Activated gamma-delta T cell treated with anti-CD3 and anti-CD28 coated beads, Interleukin-2, amount 50 U/mL, for 16 hours (primary cell): Measurements from ENCODE around the gene A1BG.

Experiments
- DNase-seq: peaks from one replicate; pipeline ENCODE4 v3.0.0-alpha.2; 2020; ENCODE audit warnings: low read depth

The A1BG gene, protein sequence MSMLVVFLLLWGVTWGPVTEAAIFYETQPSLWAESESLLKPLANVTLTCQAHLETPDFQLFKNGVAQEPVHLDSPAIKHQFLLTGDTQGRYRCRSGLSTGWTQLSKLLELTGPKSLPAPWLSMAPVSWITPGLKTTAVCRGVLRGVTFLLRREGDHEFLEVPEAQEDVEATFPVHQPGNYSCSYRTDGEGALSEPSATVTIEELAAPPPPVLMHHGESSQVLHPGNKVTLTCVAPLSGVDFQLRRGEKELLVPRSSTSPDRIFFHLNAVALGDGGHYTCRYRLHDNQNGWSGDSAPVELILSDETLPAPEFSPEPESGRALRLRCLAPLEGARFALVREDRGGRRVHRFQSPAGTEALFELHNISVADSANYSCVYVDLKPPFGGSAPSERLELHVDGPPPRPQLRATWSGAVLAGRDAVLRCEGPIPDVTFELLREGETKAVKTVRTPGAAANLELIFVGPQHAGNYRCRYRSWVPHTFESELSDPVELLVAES

DNA sequence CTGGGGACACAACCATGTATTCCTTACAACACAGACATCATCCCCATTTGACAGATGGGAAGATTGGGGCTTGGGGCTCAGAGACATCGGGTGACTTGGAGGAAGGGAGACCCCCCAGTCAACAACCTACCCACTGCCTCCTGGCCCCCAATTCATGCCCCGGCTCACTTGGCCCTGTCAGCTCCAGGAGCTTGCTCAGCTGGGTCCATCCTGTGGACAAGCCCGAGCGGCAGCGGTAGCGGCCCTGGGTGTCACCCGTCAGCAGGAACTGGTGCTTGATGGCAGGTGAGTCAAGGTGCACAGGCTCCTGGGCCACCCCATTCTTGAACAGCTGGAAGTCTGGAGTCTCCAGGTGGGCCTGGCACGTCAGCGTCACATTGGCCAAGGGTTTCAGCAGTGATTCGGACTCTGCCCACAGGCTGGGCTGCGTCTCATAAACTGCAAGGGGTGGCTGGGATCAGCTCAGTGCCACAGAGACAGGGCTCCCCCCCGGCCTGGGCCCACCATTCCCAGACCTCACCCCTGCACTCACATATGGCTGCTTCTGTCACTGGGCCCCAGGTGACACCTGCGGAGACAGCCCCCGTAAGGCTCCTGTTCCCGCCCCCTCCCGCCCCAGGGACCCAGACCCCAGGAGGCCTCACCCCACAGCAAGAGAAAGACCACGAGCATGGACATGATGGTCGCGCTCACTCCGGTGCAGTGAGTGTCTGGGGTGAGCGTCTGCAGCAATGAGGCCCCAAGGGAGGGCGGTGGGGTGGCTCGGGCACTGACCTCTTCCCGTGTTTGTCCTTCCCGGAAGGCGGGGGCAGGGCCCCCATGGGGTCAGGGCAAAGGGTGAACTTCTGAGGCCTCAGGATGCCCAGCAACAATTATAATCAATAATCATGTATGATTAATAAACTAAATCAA lies at the start of gene A1BG:
Gene A1BG, minus strand, starts transcription at position 733 of the 912 bp plus-strand sequence. Its CDS starts 55 bp downstream, at position 678.
- no peak for DNase-seq

DNA sequence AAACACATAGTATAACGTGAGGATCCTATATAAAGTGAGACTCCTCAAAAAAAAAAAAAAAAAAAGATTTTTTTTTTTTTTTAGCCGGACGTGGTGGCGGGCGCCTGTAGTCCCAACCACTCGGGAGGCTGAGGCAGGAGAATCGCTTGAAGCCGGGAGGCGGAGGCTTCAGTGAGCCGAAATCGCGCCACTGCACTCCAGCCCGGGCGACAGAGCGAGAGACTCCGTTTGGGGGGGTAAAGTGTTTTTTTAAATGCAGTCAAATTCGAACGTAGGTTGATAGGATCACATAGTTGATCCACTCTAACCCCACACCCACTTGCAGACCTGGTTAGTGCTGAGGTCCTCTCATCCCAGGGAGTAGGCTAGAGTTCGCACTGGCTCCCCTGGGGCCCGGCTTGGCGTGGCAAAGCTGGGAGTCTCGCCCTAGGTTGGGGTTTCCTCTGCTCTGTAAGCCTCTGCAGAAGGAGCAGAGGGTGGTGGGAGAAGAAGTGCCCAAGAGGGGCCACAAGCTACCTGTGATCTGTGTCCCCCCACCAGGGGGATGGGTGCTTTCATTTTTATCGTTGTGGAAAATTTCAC lies 48.6 kb upstream of the A1BG start:
- DNase-seq = no peak

DNA sequence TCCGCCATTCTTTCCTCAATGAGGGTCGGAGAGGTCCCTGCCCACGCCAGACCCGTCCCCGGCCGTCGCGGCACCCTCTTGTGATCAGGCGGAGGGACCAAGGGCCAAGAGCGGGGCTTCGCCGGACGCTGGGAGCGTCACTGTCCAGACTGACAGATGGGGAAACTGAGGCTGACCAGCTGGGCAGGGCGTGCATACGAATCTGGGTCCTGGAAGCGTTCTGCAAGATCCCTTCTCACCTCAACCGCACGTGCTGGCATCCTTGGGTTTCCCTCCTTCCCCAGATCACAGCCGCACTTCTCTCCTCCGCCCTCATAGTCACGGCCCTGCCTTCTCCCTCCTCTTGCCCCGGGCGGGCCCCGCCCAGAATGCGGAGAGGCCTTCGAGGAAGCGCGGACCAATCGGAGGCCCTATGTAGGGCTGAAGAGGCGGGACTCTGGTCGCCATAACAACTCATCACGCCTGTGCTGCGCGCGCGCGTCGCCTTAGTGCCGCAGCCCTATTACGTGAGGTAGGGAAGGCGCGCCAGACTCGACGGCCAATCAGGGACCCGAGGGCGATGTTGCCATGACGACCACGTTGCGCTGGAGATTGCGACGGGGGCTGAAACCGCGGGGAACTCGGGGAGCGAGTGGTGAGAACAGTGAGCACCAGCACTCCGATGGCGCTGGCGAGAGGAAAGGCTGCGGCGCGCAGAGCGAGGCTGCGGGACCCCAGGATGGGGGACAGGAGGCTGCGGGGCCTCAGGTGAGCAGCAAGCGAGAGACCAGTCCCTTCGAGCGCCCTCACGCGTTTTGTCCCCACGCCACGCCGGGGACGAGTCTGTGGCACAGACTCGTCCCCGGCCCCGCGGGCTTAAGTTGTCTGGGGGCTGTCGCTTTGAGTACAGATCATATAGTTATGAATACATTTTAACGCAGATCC lies 47.9 kb upstream of the A1BG start:
- peak; percentile 98 for DNase-seq

DNA sequence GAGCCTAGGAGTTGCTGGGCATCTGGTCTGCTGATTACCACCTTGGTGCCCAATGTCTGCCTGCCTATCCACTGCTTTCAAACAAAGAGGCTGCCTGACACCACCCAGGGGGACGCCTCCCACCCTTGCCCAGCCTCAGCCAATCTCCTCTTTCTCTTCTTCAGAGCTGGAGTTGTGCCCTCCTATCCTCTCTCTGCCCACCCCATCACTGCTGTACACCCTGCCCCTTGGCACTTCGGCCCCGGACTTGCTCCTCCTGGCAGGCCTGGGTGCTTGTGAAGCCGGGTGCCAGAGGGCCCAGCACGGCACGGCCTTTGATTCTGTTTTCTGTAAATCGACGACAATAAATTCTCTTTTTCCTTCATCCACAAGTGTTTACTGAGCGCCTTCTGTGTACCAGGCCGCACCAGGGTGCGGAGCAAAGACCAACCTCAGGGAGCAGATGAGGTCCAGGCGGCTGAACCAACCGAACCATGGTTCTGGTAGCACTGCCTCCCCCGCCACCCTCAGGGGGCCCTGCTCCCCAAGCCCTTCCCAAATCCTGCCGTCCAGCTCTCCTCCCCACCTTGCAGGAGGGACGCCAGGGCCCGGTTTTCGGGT lies 47.1 kb upstream of the A1BG start:
- DNase-seq = no peak

DNA sequence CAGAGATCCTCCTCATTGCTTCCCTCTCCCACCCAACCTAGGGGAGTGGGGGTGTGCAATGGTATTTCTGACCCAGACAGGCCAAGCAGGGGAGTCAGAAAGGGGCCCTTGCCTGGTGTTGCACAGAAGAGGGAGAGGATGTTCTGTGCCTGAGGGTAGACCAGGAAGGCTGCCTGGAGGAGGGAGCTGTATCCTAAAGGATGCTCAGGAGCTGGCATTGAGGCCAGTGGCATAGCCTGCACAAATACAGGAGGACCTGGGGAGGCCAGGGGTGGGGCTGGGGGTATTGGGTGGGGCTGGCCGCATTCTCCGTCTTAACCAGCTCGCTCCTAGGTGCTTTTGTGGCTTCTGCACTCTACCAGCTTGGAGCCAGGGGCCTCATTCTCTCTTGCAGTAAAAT lies 46.6 kb upstream of the A1BG start:
- DNase-seq = no peak

DNA sequence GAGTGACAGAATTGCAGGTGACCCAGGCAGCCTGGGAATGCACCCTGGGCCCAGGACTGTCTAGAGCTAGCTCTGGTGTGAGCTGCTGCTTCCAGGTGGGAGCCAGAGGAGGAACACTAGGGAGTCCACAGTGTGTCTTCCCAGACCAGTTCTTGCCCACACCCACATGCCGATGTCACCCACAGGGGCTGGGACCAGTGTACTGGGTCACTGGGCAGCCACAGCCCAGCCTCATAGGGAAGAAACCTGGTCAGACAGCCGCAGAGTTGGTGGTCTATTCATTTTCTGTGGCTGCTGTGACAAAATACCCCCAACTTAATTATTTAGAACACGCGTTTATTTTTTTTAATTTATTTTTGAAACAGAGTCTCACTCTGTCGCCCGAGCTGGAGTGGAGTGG lies 45.3 kb upstream of the A1BG start:
- DNase-seq = no peak

DNA sequence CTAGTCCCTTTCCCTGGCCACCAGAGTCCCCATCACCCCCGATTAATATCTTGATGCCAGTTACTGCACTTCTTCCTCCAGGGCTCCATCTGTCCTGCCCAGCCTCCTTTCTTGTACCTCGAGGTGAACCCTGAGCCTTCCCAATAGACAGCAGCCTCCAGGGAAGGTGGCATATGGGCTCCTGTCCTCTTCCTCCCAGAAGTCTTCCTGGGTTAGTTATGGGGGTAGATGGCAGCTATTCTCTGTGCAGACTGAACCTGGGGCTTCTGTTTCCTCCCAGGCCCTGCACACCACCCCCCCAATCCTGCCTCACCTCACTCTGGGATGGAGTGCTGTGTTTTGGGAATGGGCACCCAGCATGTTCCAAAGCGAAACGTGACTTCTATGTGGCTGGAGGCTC lies 44.8 kb upstream of the A1BG start:
- no peak for DNase-seq

DNA sequence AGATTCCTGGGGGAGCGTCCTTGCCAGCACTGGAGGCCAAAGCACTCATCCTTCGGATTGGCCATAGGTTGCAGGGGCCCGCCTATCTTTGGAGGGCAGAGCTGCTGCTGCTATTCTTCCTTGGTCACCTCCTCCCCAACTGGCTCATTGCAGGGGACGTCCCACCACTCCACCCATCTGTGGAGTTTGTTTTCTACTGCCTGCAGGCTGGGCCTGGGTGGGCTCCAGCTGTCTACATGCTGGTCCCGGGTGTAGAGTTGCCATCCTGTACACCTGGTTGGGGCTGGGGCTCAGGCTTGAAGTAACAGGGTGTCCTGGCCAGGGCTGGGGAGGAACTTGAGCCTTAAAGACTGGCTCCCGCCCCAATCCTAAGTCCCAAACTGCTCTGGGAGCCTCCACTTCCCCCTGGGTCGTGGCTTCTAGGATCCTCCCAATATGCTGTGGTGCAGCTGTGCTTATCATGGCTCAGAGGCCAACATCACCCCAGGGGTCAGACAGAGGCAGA lies 44.3 kb upstream of the A1BG start:
- no peak for DNase-seq

DNA sequence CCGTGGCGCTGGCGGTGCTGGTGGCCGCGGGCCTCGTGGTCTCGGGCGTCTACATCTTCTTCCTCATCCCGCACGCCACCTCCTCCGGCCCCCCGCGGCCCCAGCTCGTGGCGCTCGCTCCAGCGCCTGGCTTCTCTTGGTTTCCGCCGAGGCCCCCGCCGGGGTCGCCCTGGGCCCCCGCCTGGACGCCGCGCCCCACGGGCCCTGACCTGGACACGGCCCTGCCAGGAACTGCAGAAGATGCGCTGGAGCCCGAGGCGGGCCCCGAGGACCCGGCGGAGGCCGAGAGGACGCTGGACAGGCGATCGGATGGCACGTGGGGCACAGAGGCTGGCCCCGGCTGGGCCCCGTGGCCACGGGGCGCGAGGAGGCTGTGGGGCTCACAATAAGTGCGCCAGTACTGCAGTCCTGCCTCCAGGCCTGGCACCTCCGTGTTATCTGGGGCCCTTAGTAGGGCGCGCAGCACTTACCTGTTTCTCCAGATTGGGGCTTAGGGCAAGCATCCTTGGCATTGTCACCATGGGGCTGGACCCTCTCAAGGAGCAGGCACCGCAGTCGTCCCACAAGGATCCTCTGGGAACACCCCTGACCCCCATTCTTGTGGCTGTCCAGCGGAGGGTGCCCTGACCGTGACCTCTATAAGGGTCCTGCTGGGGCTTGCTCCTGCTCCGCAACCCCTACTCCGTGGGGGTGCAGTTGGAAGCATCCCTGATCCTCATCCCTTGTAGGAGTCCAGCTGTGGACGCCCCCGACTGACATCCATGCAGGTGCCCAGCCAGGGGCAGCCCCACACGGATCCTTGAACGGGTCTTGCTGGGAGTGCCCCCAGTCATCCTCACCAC lies 43.6 kb upstream of the A1BG start:
- no peak for DNase-seq

DNA sequence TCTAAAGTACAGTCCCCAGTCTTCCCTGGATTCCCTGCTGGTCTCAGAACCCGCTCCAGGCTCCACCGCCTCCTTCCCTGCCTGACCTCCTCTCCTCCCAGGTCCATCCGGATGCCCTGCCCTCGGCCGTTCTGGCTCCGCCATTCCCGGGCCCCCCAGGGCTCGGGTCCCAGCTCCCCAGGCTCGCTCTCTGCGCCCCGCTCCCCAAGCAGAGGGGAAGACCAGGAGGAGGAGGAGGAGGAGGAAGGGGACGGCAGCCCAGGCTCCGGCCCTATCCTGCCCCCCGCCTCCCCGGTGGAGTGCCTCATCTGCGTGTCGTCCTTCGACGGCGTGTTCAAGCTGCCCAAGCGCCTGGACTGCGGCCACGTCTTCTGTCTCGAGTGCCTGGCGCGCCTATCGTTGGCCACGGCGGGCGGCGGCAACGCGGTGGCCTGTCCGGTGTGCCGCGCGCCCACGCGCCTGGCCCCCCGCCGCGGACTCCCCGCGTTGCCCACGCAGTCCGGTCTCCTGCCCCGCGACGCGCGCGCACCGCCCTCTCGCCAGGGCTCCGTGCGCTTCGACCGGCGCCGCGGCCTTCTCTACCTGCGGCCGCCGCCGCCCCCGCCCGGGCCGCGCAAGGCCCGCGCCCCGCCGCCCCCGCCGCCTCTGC lies 42.8 kb upstream of the A1BG start:
- DNase-seq = no peak

DNA sequence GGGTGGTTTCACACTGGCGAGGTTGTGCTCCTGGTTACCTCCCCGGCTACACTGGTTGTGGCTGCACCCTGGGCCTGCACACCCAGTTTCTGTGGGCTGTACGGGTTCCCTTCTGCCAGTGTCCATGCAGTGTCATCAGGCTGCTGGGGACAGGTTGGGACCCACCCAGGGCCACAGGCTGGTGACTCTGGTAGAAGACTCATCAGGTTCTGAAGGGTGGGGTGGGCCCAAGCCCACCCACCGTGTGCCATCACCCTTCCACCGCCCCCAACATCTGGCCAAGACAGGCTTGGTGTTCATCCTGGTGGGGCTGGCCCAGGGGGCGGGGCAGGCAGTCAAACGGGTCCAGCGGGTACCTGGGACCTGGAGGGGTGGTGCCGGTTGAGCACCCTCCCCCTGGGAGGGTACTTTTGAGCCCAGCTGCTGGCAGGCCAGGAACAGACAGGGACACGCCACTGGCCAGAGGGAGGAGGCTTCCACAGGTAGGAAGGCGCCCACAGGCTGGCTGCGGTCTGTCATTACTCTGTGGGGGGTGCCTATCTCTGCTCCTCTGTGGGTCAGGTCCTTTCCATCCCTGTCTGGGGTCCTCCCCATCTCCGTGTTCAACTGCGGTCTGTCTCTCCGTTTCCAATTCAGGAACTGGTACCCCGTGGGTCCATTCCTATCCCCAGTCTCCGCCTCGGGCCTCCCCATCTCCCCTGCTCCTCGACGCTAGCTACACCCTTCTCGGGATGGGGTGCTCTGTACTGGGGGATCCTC lies 42.1 kb upstream of the A1BG start, which contains the start of gene RNF225:
Gene RNF225, plus strand, starts transcription at position 437 of the 759 bp plus-strand sequence. CDS start 434 bp downstream, outside the sequence.
- DNase-seq = no peak

DNA sequence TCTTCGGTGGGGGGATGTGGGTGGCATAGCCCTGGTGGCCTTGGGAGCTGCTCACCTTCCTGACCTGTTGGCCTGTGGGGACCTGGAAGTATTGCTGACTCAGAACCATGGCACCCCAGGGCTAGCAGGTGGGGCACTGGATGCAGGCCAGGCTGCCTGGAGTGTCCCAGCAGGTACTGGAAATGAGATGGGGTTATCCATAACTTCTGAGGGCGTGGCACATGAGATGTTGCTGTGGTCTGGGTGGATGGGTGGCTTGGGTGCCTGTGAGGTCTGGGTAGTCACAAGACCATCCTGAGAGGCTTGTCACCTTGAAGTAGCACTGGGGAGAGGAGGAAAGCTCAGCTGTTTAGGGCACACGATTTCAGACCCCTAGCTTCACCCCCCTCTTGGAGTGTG lies 41.5 kb upstream of the A1BG start:
- no peak for DNase-seq

DNA sequence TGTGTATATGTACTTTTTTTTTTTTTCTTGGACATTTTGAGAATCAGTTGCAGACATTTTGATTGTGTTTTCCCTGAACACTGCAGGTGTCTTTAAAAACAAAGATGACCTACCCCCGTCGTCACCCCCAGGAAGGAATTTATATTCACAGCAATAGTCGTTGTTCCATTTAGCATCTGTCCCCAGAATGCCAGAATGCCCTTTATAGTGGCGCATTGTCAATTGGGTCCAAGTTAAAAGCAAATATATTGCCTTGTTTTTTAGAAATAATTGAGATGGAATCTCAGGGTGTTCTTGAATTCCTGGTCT lies 40.4 kb upstream of the A1BG start:
- DNase-seq = no peak

DNA sequence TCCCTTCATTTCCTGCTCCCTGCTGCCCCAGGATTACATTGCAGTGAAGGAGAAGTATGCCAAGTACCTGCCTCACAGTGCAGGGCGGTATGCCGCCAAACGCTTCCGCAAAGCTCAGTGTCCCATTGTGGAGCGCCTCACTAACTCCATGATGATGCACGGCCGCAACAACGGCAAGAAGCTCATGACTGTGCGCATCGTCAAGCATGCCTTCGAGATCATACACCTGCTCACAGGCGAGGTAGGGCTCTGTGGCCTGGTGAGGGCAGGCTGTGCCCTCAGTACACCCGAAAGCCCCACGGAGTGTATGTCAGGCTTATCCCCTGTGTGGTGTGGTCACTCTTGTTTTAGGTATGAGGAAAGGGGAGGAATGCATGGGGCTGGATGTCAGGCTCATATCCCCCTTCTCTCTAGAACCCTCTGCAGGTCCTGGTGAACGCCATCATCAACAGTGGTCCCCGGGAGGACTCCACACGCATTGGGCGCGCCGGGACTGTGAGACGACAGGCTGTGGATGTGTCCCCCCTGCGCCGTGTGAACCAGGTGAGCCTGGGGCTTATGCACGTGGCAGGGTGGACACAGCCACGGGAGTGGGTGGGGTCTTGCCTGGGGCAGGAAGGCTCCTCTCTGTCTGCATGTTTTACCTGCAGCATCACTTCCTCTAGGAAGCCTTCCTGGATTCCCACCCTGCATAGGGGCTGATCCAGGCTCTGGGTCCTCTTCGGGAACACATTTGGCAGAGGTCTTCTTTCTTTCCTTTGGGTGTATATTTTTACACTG lies 39.8 kb upstream of the A1BG start:
- DNase-seq = no peak

DNA sequence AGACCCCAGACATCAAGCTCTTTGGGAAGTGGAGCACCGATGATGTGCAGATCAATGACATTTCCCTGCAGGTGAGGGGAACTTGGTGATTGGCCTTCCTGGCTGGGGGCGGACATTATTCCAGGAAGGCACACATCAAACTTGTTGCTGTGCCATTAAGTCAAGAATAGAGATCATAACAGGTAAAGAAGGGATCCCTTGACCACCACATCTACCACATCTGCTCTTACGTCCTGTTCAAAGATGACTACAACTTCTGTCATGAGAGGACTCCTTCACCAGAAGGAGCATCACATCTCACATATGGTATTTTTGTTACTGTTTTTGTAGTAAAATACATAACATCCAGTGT lies 34.9 kb upstream of the A1BG start:
- DNase-seq = no peak

DNA sequence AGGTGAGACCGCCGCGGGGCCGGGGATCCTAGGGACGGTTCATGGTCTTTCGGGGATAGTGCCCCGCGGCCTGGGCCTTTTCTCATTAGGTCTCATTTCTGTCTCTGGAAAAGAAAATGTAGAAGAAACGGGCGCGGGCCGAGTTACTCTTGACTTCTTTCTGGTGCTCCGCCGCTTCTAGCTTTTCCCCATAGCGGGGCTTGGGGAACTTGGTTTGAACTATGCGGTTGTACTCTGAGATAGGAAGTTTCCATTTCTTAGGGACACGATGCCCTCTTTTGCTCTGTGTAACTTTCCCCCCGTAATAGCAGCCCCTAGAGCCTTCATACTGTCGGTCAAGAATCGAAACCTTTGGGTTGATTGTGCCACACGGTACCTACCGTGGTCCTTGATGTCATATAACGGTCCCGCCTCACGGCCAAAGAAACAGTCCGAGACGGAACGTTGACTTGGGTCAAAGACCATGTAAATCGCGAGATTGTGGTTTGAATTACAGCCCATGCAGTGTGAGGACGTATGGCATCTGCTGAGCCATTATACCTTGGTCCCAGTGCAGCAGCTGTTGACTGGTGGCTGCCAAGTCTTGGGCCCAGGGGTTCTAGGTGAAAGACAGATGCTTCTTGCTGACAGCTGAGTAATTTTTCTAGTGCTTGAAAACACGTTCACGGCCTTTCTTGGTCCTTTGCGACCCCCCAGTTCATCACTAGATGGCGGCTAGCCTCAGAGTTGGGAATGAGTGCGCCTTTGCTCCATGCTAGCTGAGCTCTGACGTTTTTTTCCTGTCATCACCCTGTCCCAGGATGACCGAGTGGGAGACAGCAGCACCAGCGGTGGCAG lies 34.3 kb upstream of the A1BG start:
- DNase-seq = no peak
